Measurements from ENCODE around the gene AAMP.
A peak's percentile ranks its signal among the peaks of the same experiment; 100 is the strongest.

The AAMP gene

DNA sequence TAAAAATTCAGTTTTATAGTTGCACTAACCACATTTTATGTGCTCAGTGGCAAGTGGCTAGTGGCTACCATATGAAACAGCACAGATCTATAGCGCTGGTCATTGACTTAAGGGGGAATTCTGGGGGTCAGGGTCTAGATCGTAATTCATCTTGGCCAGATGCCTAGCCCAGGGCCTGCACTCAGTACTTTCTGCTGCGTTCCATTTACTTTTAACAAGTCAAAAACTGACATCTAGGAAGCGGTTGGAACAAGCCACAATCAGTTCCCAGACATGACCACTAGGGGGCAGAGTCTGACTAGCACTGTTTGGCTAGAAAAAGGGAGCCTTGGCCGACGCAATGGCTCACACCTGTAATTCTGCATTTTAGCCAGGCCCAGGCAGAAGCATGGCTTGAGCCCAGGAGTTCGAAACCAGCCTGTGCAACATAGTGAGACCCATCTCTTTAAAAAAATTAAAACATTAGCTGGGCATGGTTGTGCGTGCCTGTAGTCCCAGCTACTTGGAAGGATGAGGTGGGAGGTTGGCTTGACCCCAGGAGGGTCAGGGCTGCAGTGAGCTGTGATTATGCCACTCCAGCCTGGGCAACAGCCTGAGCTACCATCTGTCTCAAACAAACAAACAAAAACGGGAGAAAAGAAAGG lies 31.4 kb upstream of the AAMP start:
- in situ Hi-C loops (cut with MboI; ENCODE audit: low pct_unique_long_range_greater_than_20kb, low sequenced_read_pairs, unreplicated experiment): loop anchor here (10.0 kb wide), 1 partner anchor 54 kb away; the partner anchor contains the start of gene CATIP
- TF ChIP-seq, protein P1, sequence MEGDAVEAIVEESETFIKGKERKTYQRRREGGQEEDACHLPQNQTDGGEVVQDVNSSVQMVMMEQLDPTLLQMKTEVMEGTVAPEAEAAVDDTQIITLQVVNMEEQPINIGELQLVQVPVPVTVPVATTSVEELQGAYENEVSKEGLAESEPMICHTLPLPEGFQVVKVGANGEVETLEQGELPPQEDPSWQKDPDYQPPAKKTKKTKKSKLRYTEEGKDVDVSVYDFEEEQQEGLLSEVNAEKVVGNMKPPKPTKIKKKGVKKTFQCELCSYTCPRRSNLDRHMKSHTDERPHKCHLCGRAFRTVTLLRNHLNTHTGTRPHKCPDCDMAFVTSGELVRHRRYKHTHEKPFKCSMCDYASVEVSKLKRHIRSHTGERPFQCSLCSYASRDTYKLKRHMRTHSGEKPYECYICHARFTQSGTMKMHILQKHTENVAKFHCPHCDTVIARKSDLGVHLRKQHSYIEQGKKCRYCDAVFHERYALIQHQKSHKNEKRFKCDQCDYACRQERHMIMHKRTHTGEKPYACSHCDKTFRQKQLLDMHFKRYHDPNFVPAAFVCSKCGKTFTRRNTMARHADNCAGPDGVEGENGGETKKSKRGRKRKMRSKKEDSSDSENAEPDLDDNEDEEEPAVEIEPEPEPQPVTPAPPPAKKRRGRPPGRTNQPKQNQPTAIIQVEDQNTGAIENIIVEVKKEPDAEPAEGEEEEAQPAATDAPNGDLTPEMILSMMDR (IDR thresholded peaks at IDR 0.05; ENCODE audit: extremely low read depth, insufficient read depth, missing control alignments): peak; percentile 91
- peak; percentile 73 for DNase-seq (ENCODE audit: low spot score)

DNA sequence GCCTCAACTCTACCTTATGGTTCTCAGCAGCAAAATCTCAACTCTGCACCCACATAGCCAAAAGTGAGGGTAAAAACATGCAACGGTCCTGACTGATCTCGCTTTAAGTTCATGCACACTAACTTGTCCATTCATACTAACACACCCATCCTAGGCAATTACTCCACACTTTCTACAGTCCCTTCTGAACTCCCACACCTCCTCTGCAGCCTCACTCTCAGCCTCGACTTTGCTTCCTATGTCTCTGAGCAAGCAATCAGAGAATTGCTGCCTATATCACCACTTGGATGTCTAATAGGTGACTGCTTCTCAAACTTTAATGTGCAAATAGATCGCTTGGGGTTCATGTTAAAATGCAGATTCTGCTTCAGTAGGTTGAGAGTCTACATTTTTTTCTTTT lies 30.2 kb upstream of the AAMP start:
- DNase-seq (ENCODE audit: low spot score): no peak
- in situ Hi-C loops (cut with MboI; ENCODE audit: low pct_unique_long_range_greater_than_20kb, low sequenced_read_pairs, unreplicated experiment): loop anchor here (10.0 kb wide), 1 partner anchor 55 kb away; the partner anchor contains the start of gene CATIP
- TF ChIP-seq, protein P1 (IDR thresholded peaks at IDR 0.05; ENCODE audit: extremely low read depth, insufficient read depth, missing control alignments): no peak

DNA sequence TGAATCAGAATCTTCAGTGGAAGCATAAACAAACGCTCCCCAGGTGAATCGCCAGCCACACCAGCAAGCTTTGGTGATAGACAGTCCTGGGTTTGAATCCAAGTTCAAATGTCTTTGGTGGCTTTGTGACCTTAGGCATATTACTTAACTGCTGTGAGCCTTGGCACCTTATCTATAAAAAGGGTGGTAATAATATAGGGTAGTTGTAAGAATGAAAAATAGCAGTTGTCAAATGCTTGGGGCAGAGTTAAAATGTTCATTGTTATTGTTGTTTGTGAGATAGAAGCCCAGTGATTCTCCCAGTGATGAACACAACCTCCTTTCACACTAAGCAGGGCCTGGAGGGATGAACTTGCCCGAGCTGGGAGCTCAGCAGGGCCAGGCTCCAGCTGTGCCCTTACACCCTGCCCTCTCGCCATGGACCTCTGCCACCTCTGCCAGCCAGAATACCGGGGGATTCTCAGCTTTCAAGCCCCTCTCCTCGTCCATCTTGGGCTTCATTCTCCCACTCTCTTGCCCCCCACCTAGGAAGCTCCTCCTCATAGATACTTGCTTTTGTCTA lies 28.5 kb upstream of the AAMP start:
- in situ Hi-C loops (cut with MboI; ENCODE audit: low pct_unique_long_range_greater_than_20kb, low sequenced_read_pairs, unreplicated experiment): loop anchor here (25.0 kb wide), 1 partner anchor 364 kb away; the partner anchor contains the start of genes BCS1L, RNF25, STK36 and ZNF142
- no peak for DNase-seq (ENCODE audit: low spot score)
- TF ChIP-seq, protein P1 (IDR thresholded peaks at IDR 0.05; ENCODE audit: extremely low read depth, insufficient read depth, missing control alignments): no peak

DNA sequence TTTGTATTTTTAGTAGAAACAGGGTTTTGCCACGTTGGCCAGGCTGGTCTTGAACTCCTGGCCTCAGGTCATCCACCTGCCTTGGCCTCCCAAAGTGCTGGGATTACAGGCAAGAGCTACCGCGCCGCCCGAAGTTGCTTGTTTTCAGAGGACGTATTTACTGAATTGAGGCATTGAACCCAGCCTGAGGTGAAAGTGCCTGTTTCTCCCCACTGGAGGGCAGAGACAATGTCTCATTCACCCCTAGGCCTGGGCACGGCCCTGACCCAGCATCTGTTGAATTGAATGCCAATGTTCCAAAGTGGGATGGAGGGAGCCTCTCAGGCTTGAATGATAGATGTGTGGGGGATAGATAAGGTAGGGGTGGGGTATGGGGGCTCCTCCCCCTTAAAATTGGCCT lies 26.9 kb upstream of the AAMP start:
- DNase-seq (ENCODE audit: low spot score): no peak
- TF ChIP-seq, protein P1 (IDR thresholded peaks at IDR 0.05; ENCODE audit: extremely low read depth, insufficient read depth, missing control alignments): no peak
- in situ Hi-C loops (cut with MboI; ENCODE audit: low pct_unique_long_range_greater_than_20kb, low sequenced_read_pairs, unreplicated experiment): loop anchor here (25.0 kb wide), 1 partner anchor 365 kb away; the partner anchor contains the start of genes BCS1L, RNF25, STK36 and ZNF142

DNA sequence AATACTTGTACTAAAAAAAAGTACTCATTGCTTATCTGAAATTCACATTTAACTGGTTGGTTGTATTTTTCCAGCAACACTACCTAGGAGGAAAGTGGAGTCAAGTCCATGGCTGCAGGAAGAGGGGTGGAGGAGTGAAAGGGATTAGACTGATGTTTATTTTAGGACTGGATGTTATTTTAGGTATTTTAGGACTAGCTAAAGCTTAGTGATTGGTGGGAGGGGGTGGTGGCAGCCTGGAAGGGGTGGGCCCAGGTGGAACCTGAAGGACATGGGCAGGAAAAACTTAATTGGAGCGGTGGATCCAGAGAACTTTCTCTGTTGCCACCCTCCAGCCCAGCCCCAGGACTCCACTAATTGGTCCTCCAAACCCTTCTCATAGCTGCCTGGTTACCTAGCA lies 26.3 kb upstream of the AAMP start:
- no peak for DNase-seq (ENCODE audit: low spot score)
- TF ChIP-seq, protein P1 (IDR thresholded peaks at IDR 0.05; ENCODE audit: extremely low read depth, insufficient read depth, missing control alignments): no peak
- in situ Hi-C loops (cut with MboI; ENCODE audit: low pct_unique_long_range_greater_than_20kb, low sequenced_read_pairs, unreplicated experiment): loop anchor here (25.0 kb wide), 1 partner anchor 366 kb away; the partner anchor contains the start of genes BCS1L, RNF25, STK36 and ZNF142

DNA sequence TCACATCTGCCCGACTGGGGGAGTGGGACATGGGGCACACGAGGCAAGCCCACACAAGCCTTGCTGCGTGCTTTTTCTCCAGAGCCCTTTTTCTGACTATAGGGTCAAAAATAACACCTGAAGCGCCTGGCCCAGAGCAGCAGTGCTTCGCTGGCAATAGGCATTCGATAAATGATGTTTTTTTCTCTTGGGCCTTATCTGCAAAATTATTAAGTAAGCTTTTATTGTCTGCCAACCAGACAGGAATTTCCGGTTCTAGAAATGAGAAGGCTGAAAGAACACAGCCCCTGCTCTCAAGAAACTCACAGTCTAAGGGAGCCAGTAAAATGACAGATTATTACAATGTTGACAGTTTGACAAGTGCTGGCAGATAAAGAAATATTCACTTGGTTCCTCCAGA lies 25.1 kb upstream of the AAMP start:
- in situ Hi-C loops (cut with MboI; ENCODE audit: low pct_unique_long_range_greater_than_20kb, low sequenced_read_pairs, unreplicated experiment): loop anchor here (25.0 kb wide), 1 partner anchor 367 kb away; the partner anchor contains the start of genes BCS1L, RNF25, STK36 and ZNF142
- no peak for DNase-seq (ENCODE audit: low spot score)
- TF ChIP-seq, protein P1 (IDR thresholded peaks at IDR 0.05; ENCODE audit: extremely low read depth, insufficient read depth, missing control alignments): no peak
